K562 (cell line): ENCODE results near the gene IQSEC3. TPM values are rescaled to one million over a fixed set of nuclear protein-coding genes. Genes with fewer than 3 reads are reported as not detected.

Source experiments
- ATAC-seq: fragments of 200-7000 bp; cut with Tn5 transposase; 3 replicates; pipeline ENCODE4 v1.9.1; 2020; ENCODE audit warnings: moderate library complexity
- BruUV-seq: library from RNA; stranded (reverse); fragments of 400-500 nt; replicated peaks from 2 replicates; lab custom pipeline; 2021; lab: Mats Ljungman, UMichigan
- CTCF ChIA-PET: fragments of 300-600 bp; formaldehyde crosslinking; extraction: SDS; loops from one replicate; lab custom pipeline; 2021; ENCODE audit warnings: low intra/inter-chr PET ratio; lab: Yijun Ruan, JAX
- POLR2A ChIA-PET: fragments of 300-600, 350-650 bp; sonication (Branson Sonifier 250); formaldehyde crosslinking; extraction: SDS; loops from one replicate; lab custom pipeline; 2021; ENCODE audit warnings: antibody characterized with exemption, inconsistent platforms; lab: Yijun Ruan, JAX
- DNase-seq, 4 experiments: peaks; one replicate each; pipeline versions ENCODE4 v3.0.0 to v3.0.0-alpha.2; 2011 to 2018; ENCODE audit warnings: low spot score in 3 of 4, mixed read lengths in 3 of 4; ENCODE audit errors: extremely low read depth in 1 of 4
- FAIRE-seq: peaks from 2 replicates; lab custom pipeline; 2011; peaks lifted over from hg19 to GRCh38; lab: Jason Lieb, UNC
- H2AFZ ChIP-seq: 2 replicates; pipeline ENCODE4 v1.6.0; 2011; ENCODE audit warnings: low read depth, low read length, control low read depth, inconsistent platforms
- H3K27ac ChIP-seq: fragments of 200-600 bp; 3 replicates; pipeline ENCODE4 v1.8.0; 2011; ENCODE audit warnings: low read depth, mild to moderate bottlenecking, control low read depth, inconsistent platforms, low read length, moderate library complexity, mixed read lengths; ENCODE audit errors: extremely low read depth
- H3K27me3 ChIP-seq, 2 experiments: fragments of 300-600 bp in 1 of 2; 2 replicates in 1 of 2; 3 replicates in 1 of 2; pipeline versions ENCODE4 v1.6.0 to v1.8.0; 2011; ENCODE audit warnings: inconsistent platforms in 2 of 2, low read length in 2 of 2, mild to moderate bottlenecking in 1 of 2, mixed read lengths in 1 of 2, moderate library complexity in 1 of 2; ENCODE audit not compliant: control insufficient read depth in 2 of 2, insufficient read depth in 2 of 2
- H3K36me3 ChIP-seq: fragments of 300-600 bp; 3 replicates; pipeline ENCODE4 v1.8.0; 2011; ENCODE audit warnings: mild to moderate bottlenecking, low read length, inconsistent platforms; ENCODE audit not compliant: control insufficient read depth, insufficient read depth
- H3K4me1 ChIP-seq, 2 experiments: fragments of 200-600 bp in 1 of 2; replicated peaks in 1 of 2; 2 replicates in 1 of 2; 3 replicates in 1 of 2; pipeline versions ENCODE4 v1.5.1 to v1.8.0; 2011; ENCODE audit warnings: inconsistent platforms in 2 of 2, low read length in 2 of 2, mild to moderate bottlenecking in 1 of 2, mixed read lengths in 1 of 2, moderate library complexity in 1 of 2; ENCODE audit not compliant: control insufficient read depth in 2 of 2, insufficient read depth in 2 of 2
- H3K4me2 ChIP-seq: 2 replicates; pipeline ENCODE4 v1.6.1; 2011; ENCODE audit warnings: low read length, control low read depth, inconsistent platforms, mixed read lengths; ENCODE audit not compliant: insufficient read depth
- H3K4me3 ChIP-seq: fragments of 200-600 bp; sonication (generic), shearing (Covaris generic); 2 replicates; pipeline ENCODE4 v1.5.1; 2016; ENCODE audit warnings: control low read depth, inconsistent platforms
- H3K79me2 ChIP-seq: fragments of 200-600 bp; 3 replicates; pipeline ENCODE4 v1.8.0; 2011; ENCODE audit warnings: low read length, inconsistent platforms; ENCODE audit not compliant: control insufficient read depth, insufficient read depth
- H3K9ac ChIP-seq, 2 experiments: 2 replicates each; pipeline versions ENCODE4 v1.6.0 to v1.6.1; 2011; ENCODE audit warnings: low read depth in 2 of 2, low read length in 2 of 2, control low read depth in 1 of 2, inconsistent platforms in 1 of 2, mild to moderate bottlenecking in 1 of 2, mixed read lengths in 1 of 2; ENCODE audit not compliant: insufficient read depth in 1 of 2
- H3K9me1 ChIP-seq: one replicate; pipeline ENCODE4 v1.6.0; 2011; ENCODE audit warnings: inconsistent platforms, mild to moderate bottlenecking, low read length, moderate library complexity; ENCODE audit not compliant: control insufficient read depth, insufficient read depth
- H3K9me3 ChIP-seq: replicated peaks from 2 replicates; pipeline ENCODE4 v1.5.1; 2011; ENCODE audit warnings: low read depth, low read length, inconsistent platforms; ENCODE audit not compliant: control insufficient read depth, insufficient read depth
- H4K20me1 ChIP-seq: replicated peaks from 2 replicates; pipeline ENCODE4 v1.6.1; 2011; ENCODE audit warnings: low read length, inconsistent platforms, mixed read lengths; ENCODE audit not compliant: control insufficient read depth, insufficient read depth
- CREB1 ChIP-seq, 2 experiments: sonication (generic) in 1 of 2; formaldehyde crosslinking in 1 of 2; IDR thresholded peaks; 2 replicates each; pipeline versions ENCODE4 v1.6.1 to v1.8.0; 2012 to 2022; ENCODE audit warnings: inconsistent platforms in 1 of 2, mild to moderate bottlenecking in 1 of 2, missing genetic modification reagents in 1 of 2, moderate library complexity in 1 of 2
- E2F5 ChIP-seq: sonication (generic); formaldehyde crosslinking; IDR thresholded peaks from 2 replicates; pipeline ENCODE4 v1.8.0; 2022; ENCODE audit warnings: mild to moderate bottlenecking, missing genetic modification reagents
- ELF2 ChIP-seq: fragments of 250-450 bp; sonication (Bioruptor Pico); IDR thresholded peaks from 2 replicates; pipeline ENCODE4 v1.5.0; 2021; ENCODE audit warnings: mild to moderate bottlenecking
- FOXP1 ChIP-seq: sonication (generic); formaldehyde crosslinking; IDR thresholded peaks from 2 replicates; pipeline ENCODE4 v1.8.0; 2022; ENCODE audit warnings: mild to moderate bottlenecking, missing genetic modification reagents
- GMEB1 ChIP-seq: fragments of 250-450 bp; sonication (Bioruptor Pico); IDR thresholded peaks from 2 replicates; pipeline ENCODE4 v1.4.0; 2020; ENCODE audit warnings: mild to moderate bottlenecking
- IRF2 ChIP-seq: sonication (generic); formaldehyde crosslinking; IDR thresholded peaks from 2 replicates; pipeline ENCODE4 v1.8.1; 2022; ENCODE audit warnings: mild to moderate bottlenecking, missing genetic modification reagents
- PHB2 ChIP-seq: fragments of 450-650 bp; IDR thresholded peaks from 2 replicates; pipeline ENCODE4 v1.6.1; 2017; ENCODE audit warnings: low read depth
- SAP30 ChIP-seq: fragments of 200-600 bp; sonication (generic); IDR thresholded peaks from 2 replicates; pipeline ENCODE4 v1.6.1; 2012; ENCODE audit warnings: borderline replicate concordance, low read depth, mild to moderate bottlenecking, moderate library complexity, low read length, control low read depth, inconsistent platforms; ENCODE audit not compliant: insufficient read depth, poor library complexity, severe bottlenecking
- ZNF174 ChIP-seq: fragments of 250-450 bp; sonication (Bioruptor Pico); IDR thresholded peaks from 2 replicates; pipeline ENCODE4 v1.4.0; 2020; ENCODE audit warnings: mild to moderate bottlenecking
- ZNF830 ChIP-seq: fragments of 250-450 bp; sonication (Bioruptor Pico); IDR thresholded peaks from 2 replicates; pipeline ENCODE4 v1.5.0; 2021; ENCODE audit warnings: mild to moderate bottlenecking
- whole genome bisulfite sequencing: fragments of 100-300 bp; shearing (Covaris generic); methylation state at CpG from one replicate; pipeline ENCODE4 v1.1.6; 2016; ENCODE audit warnings: low coverage, mixed read lengths; ENCODE audit not compliant: insufficient coverage; ENCODE audit errors: missing lambda C conversion rate; 5-methylcytosine and 5-hydroxymethylcytosine counted together
- in situ Hi-C: fragments of 300-500 bp; cut with MboI; formaldehyde crosslinking; loops from 4 replicates; pipeline ENCODE4 v1.15.0; 2018; ENCODE audit warnings: inconsistent platforms, mixed read lengths
- intact Hi-C: fragments of 100-400 bp; cut with micrococcal nuclease; formaldehyde crosslinking; loops from 2 replicates; pipeline ENCODE4 v1.14.2; 2022
- polyA plus RNA-seq, 8 experiments: library from polyadenylated mRNA; depleted of rRNA in 4 of 8; stranded (reverse) in 5 of 8; unstranded in 3 of 8; fragments of >200 nt; fragmentation: Nextera tagmentation in 2 of 8; fragmentation: Illumina TruSeq in 1 of 8; extraction: Ambion mirVana in 2 of 8; extraction: Trizol in 1 of 8; gene quantifications; 2 replicates each; pipeline versions ENCODE4 v1.2.1 to v1.2.3, GENCODE V29; 2011 to 2014; ENCODE audit warnings: inconsistent platforms in 1 of 8, missing spikeins in 1 of 8
- total RNA-seq, 7 experiments: library from RNA; depleted of rRNA in 6 of 7; stranded (reverse); fragments of >200 nt in 6 of 7; fragmentation: Illumina TruSeq in 2 of 7; extraction: Trizol in 2 of 7; gene quantifications; 2 replicates each; pipeline versions ENCODE4 v1.2.1 to v1.2.3, GENCODE V29; 2011 to 2021; ENCODE audit warnings: low replicate concordance in 1 of 7
- TF ChIP-seq, protein P1 (sequence below), 2 experiments: fragments of 450-650 bp in 1 of 2; sonication (generic) in 1 of 2; formaldehyde crosslinking in 1 of 2; IDR thresholded peaks in 1 of 2; conservative IDR thresholded peaks in 1 of 2; 2 replicates each; pipeline versions ENCODE4 v1.6.1 to v1.8.1; 2016 to 2023; ENCODE audit warnings: mild to moderate bottlenecking in 2 of 2, moderate library complexity in 2 of 2, inconsistent platforms in 1 of 2, missing genetic modification reagents in 1 of 2
- TF ChIP-seq, protein P2 (sequence below): sonication (generic); formaldehyde crosslinking; IDR thresholded peaks from 2 replicates; pipeline ENCODE4 v1.8.0; 2022; ENCODE audit warnings: mild to moderate bottlenecking, missing genetic modification reagents

Gene IQSEC3
- total and polyA plus RNA-seq, 9 of the 15 experiments (the other 6 are each of a cell fraction or from before 2014, with no cell fraction given) = under 0.01 to 0.25 (median 0.08) TPM; not detected in 3

DNA sequence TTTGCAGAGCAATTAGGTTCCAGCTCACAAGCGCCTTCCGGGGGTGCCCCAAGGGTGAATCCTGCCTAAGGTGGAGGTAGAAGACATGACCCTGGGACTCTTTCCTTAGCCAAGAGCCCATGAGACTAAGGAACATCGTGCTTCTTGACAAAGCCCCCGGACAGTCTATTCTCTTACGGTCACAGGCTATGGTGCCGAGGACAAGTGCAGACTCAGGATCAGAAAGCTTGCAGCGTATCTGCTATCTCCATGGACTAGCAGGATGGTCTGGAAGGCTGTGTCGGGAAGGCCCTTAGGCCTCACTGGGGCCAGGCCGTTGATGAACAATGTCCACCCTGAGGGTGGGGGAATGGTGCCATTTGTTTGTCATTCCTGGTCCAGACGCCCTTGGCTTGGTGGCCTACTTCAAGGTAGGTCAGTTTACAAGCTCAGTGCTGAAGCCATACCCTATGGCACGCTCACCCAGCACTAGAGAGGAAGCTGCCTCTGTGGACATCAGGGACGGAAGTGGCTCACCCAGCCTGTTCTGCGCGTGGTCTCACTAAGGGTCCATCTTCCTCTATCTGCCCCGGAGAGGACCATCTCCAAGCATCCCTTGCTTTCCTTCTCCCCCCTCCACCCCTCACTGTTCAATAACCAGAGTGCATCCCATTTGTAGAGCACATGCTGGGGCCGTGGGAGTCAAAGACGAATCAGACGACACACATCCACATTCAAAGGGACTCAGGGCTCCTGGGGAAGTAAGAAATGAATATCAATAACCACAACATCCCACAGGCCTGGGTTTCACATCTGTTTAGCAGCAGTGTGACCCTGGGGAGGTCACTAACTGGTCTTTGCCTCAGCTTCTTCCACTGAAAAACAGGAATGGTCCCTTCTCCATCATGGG, 45.0 kb upstream of the IQSEC3 start:
- ChIA-PET POLR2A (no interaction called here), CTCF (no interaction called here)
- H3K4me1 ChIP-seq = no peaks in the 10 kb centered on the region; a peak in 1 of 5 replicates
- H3K36me3 ChIP-seq = peaks cover 12% of the 10 kb centered on the region; the same call in 2 of the 3 replicates
- H3K79me2 ChIP-seq = no peaks in the 10 kb centered on the region
- H3K27ac ChIP-seq = no peak overlapping the region
- no TSS peak for BruUV-seq
- H3K9me1 ChIP-seq = peaks cover 4% of the 10 kb centered on the region
- DNase-seq (peak in 2 of 4 experiments; percentile 6 to 8), FAIRE-seq (no peak), ATAC-seq (no peak; the same call in 2 of the 3 replicates)
- intact Hi-C loops (no loop called here), in situ Hi-C loops (no loop called here)
- H3K9ac ChIP-seq = no peak overlapping the region
- H3K4me2 ChIP-seq = no peak overlapping the region
- no peaks in the 10 kb centered on the region for H3K9me3 ChIP-seq
- H2AFZ ChIP-seq = no peak overlapping the region
- H3K4me3 ChIP-seq = no peak overlapping the region
- no peaks in the 10 kb centered on the region for H3K27me3 ChIP-seq
- WGBS = 74% methylated on average over 18 of the region's 18 CpGs
- no peaks in the 10 kb centered on the region for H4K20me1 ChIP-seq
- no peak for TF ChIP-seq SAP30
- no peak for TF ChIP-seq GMEB1 (CRISPR knock-in tag)
- no peak for TF ChIP-seq FOXP1 (CRISPR knock-in tag)
- TF ChIP-seq, protein P1, sequence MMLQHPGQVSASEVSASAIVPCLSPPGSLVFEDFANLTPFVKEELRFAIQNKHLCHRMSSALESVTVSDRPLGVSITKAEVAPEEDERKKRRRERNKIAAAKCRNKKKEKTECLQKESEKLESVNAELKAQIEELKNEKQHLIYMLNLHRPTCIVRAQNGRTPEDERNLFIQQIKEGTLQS (IDR thresholded peaks at IDR 0.05) = no peak
- TF ChIP-seq, protein P1 (CRISPR knock-in tag; conservative IDR thresholded peaks at IDR 0.05) = no peak
- TF ChIP-seq PHB2 = no peak
- no peak for TF ChIP-seq ZNF830 (CRISPR knock-in tag)
- TF ChIP-seq IRF2 = no peak
- TF ChIP-seq ZNF174 (CRISPR knock-in tag) = no peak
- TF ChIP-seq, protein P2, sequence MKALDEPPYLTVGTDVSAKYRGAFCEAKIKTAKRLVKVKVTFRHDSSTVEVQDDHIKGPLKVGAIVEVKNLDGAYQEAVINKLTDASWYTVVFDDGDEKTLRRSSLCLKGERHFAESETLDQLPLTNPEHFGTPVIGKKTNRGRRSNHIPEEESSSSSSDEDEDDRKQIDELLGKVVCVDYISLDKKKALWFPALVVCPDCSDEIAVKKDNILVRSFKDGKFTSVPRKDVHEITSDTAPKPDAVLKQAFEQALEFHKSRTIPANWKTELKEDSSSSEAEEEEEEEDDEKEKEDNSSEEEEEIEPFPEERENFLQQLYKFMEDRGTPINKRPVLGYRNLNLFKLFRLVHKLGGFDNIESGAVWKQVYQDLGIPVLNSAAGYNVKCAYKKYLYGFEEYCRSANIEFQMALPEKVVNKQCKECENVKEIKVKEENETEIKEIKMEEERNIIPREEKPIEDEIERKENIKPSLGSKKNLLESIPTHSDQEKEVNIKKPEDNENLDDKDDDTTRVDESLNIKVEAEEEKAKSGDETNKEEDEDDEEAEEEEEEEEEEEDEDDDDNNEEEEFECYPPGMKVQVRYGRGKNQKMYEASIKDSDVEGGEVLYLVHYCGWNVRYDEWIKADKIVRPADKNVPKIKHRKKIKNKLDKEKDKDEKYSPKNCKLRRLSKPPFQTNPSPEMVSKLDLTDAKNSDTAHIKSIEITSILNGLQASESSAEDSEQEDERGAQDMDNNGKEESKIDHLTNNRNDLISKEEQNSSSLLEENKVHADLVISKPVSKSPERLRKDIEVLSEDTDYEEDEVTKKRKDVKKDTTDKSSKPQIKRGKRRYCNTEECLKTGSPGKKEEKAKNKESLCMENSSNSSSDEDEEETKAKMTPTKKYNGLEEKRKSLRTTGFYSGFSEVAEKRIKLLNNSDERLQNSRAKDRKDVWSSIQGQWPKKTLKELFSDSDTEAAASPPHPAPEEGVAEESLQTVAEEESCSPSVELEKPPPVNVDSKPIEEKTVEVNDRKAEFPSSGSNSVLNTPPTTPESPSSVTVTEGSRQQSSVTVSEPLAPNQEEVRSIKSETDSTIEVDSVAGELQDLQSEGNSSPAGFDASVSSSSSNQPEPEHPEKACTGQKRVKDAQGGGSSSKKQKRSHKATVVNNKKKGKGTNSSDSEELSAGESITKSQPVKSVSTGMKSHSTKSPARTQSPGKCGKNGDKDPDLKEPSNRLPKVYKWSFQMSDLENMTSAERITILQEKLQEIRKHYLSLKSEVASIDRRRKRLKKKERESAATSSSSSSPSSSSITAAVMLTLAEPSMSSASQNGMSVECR (CRISPR knock-in tag) = no peak
- no peak for TF ChIP-seq ELF2 (CRISPR knock-in tag)
- TF ChIP-seq E2F5 (CRISPR knock-in tag) = 0 out of 2 replicates have a peak, but pooled peaks have one; percentile 35
- TF ChIP-seq CREB1 (IDR thresholded peaks at IDR 0.05) = no peak
- no peak for TF ChIP-seq CREB1 (CRISPR knock-in tag; IDR thresholded peaks at IDR 0.05)
